ENCODE results near the gene RTL3. TPM values are rescaled to one million over a fixed set of nuclear protein-coding genes. Genes with fewer than 3 reads are reported as not detected.

The RTL3 gene
- total RNA-seq, 1 experiment from 2014 or later = not detected

DNA sequence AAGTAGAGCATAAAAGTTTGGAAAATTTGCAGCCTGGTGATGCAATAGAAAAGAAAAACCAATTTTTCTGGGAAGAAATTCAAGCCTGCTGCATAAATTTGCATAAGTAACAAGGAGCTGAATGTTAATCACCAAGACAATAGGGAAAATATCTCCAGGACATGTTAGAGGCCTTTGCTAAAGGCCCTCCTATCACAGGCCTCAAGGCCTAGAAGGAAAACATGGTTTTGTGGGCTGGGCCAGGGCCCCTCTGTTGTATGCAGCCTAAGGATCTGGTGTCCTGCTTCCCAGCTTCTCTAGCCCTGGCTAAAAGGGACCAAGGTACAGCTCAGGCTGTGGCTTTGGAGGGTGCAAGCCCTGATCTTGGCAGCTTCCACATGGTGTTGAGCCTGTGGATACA is 6.2 kb upstream of the RTL3 start:
- H3K9me3 ChIP-seq (ENCODE audit: low read length) = no peaks in the 10 kb centered on the region
- DNase-seq = no peak
- ChIA-PET POLR2A (ENCODE audit: unreplicated experiment) (no interaction called here), CTCF (no interaction called here)
- intact Hi-C loops (cut with micrococcal nuclease) = no loop called here
- no peak overlapping the region for H2AFZ ChIP-seq (ENCODE audit: low read length)
- H3K9ac ChIP-seq (ENCODE audit: low read length) = no peak overlapping the region
- no peak overlapping the region for H3K4me3 ChIP-seq (ENCODE audit: low read length)
- no peak overlapping the region for H3K4me2 ChIP-seq (ENCODE audit: low read length)
- no peaks in the 10 kb centered on the region for H4K20me1 ChIP-seq (ENCODE audit: low read length)
- no peaks in the 10 kb centered on the region for H3K4me1 ChIP-seq (ENCODE audit: insufficient read depth, low read length)
- no peaks in the 10 kb centered on the region for H3K36me3 ChIP-seq (ENCODE audit: low read depth, low read length)
- BruUV-seq (replicated peaks) = no TSS peak
- H3K79me2 ChIP-seq (ENCODE audit: low read length) = no peaks in the 10 kb centered on the region
- H3K27ac ChIP-seq (ENCODE audit: low read length) = no peak overlapping the region
- no peak for ATAC-seq
- TF ChIP-seq EZH2 (IDR thresholded peaks at IDR 0.05; ENCODE audit: low read length, unreplicated experiment) = no peak
- TF ChIP-seq, protein P1, sequence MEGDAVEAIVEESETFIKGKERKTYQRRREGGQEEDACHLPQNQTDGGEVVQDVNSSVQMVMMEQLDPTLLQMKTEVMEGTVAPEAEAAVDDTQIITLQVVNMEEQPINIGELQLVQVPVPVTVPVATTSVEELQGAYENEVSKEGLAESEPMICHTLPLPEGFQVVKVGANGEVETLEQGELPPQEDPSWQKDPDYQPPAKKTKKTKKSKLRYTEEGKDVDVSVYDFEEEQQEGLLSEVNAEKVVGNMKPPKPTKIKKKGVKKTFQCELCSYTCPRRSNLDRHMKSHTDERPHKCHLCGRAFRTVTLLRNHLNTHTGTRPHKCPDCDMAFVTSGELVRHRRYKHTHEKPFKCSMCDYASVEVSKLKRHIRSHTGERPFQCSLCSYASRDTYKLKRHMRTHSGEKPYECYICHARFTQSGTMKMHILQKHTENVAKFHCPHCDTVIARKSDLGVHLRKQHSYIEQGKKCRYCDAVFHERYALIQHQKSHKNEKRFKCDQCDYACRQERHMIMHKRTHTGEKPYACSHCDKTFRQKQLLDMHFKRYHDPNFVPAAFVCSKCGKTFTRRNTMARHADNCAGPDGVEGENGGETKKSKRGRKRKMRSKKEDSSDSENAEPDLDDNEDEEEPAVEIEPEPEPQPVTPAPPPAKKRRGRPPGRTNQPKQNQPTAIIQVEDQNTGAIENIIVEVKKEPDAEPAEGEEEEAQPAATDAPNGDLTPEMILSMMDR (conservative IDR thresholded peaks at IDR 0.05; ENCODE audit: low read depth, low read length) = no peak
- no peak for TF ChIP-seq EZH2phosphoT487 (IDR thresholded peaks at IDR 0.05; ENCODE audit: borderline replicate concordance, low read length)
- H3K9me2 ChIP-seq (replicated peaks; ENCODE audit: low read length) = no peaks in the 10 kb centered on the region
- no peaks in the 10 kb centered on the region for H3K27me3 ChIP-seq (ENCODE audit: low read length)
- no peaks in the 10 kb centered on the region for H3F3A ChIP-seq (ENCODE audit: low read length, unreplicated experiment)

DNA sequence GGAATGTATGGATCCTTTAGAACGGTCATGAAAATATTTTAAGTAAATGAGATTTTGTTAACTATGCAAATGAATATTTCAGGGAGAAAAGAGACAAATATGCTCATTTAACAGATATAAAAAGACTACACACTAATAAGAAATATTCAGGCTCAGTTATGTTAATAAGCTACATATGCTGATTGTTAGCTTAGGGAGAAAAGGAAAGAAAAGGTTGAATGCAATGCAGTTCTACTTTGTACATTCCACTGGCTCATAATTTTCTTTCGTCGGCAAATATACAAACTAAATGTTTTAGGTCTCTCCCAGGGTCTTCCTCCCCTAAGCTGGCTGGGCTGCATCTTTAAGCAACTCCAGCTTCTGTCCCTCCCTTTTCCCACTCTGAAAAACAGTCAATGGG is 2.7 kb upstream of the RTL3 start:
- H3K9ac ChIP-seq (ENCODE audit: low read length) = no peak overlapping the region
- H3F3A ChIP-seq (ENCODE audit: low read length, unreplicated experiment) = no peaks in the 10 kb centered on the region
- H3K4me3 ChIP-seq (ENCODE audit: low read length) = no peak overlapping the region
- no peaks in the 10 kb centered on the region for H3K9me3 ChIP-seq (ENCODE audit: low read length)
- ATAC-seq (no peak), DNase-seq (no peak)
- no peak overlapping the region for H3K4me2 ChIP-seq (ENCODE audit: low read length)
- no peaks in the 10 kb centered on the region for H3K36me3 ChIP-seq (ENCODE audit: low read depth, low read length)
- BruUV-seq (replicated peaks) = no TSS peak
- intact Hi-C loops (cut with micrococcal nuclease) = no loop called here
- peaks cover 10% of the 10 kb centered on the region for H3K4me1 ChIP-seq (ENCODE audit: insufficient read depth, low read length)
- no peak for TF ChIP-seq EZH2phosphoT487 (IDR thresholded peaks at IDR 0.05; ENCODE audit: borderline replicate concordance, low read length)
- TF ChIP-seq, protein P1 (conservative IDR thresholded peaks at IDR 0.05; ENCODE audit: low read depth, low read length) = no peak
- TF ChIP-seq EZH2 (IDR thresholded peaks at IDR 0.05; ENCODE audit: low read length, unreplicated experiment) = no peak
- ChIA-PET POLR2A (ENCODE audit: unreplicated experiment) (no interaction called here), CTCF (no interaction called here)
- no peaks in the 10 kb centered on the region for H4K20me1 ChIP-seq (ENCODE audit: low read length)
- no peaks in the 10 kb centered on the region for H3K9me2 ChIP-seq (replicated peaks; ENCODE audit: low read length)
- H3K27ac ChIP-seq (ENCODE audit: low read length) = no peak overlapping the region
- H3K79me2 ChIP-seq (ENCODE audit: low read length) = no peaks in the 10 kb centered on the region
- H2AFZ ChIP-seq (ENCODE audit: low read length) = no peak overlapping the region
- no peaks in the 10 kb centered on the region for H3K27me3 ChIP-seq (ENCODE audit: low read length)

DNA sequence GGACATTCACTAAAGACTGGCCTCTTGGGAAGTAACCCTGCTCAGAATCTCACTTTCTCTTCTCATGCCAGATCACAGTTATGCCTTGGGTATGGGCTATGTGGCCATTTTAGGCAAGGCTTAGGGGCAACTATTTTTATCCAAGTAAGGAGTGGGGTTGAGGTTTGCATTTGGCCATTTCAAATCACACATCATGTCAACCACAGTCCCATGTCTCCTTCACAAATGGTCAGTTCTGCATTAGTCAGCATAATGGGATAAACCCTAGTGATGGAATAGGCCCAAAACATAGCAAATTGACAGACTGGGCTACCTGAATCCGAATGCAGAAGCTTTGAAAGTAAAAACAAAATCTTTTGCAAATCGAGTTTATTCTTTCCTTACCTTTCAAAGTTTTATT is 827 bp upstream of the RTL3 start:
- H3K36me3 ChIP-seq (ENCODE audit: low read depth, low read length) = no peaks in the 10 kb centered on the region
- no peak overlapping the region for H3K9ac ChIP-seq (ENCODE audit: low read length)
- H3K9me2 ChIP-seq (replicated peaks; ENCODE audit: low read length) = no peaks in the 10 kb centered on the region
- no peak for TF ChIP-seq EZH2 (IDR thresholded peaks at IDR 0.05; ENCODE audit: low read length, unreplicated experiment)
- TF ChIP-seq, protein P1 (conservative IDR thresholded peaks at IDR 0.05; ENCODE audit: low read depth, low read length) = no peak
- no peak for TF ChIP-seq EZH2phosphoT487 (IDR thresholded peaks at IDR 0.05; ENCODE audit: borderline replicate concordance, low read length)
- no peak overlapping the region for H3K4me3 ChIP-seq (ENCODE audit: low read length)
- DNase-seq (no peak), ATAC-seq (peak; percentile 21; the same call in 1 of the 2 replicates)
- no peak overlapping the region for H3K27ac ChIP-seq (ENCODE audit: low read length)
- H3K27me3 ChIP-seq (ENCODE audit: low read length) = no peaks in the 10 kb centered on the region
- no peaks in the 10 kb centered on the region for H3K9me3 ChIP-seq (ENCODE audit: low read length)
- ChIA-PET CTCF (no interaction called here), POLR2A (ENCODE audit: unreplicated experiment) (no interaction called here)
- H3K4me2 ChIP-seq (ENCODE audit: low read length) = no peak overlapping the region
- BruUV-seq (replicated peaks) = no TSS peak
- H4K20me1 ChIP-seq (ENCODE audit: low read length) = no peaks in the 10 kb centered on the region
- no peaks in the 10 kb centered on the region for H3F3A ChIP-seq (ENCODE audit: low read length, unreplicated experiment)
- intact Hi-C loops (cut with micrococcal nuclease) = loop anchor here (10.0 kb wide), 1 partner anchor 295 kb away; no protein-coding TSS in a partner anchor
- H3K4me1 ChIP-seq (ENCODE audit: insufficient read depth, low read length) = peaks cover 14% of the 10 kb centered on the region
- no peaks in the 10 kb centered on the region for H3K79me2 ChIP-seq (ENCODE audit: low read length)
- no peak overlapping the region for H2AFZ ChIP-seq (ENCODE audit: low read length)
